Suprapubic skin (tissue), 4 donors: ENCODE measurements around the gene FGD3. TPM values are rescaled to one million over a fixed set of nuclear protein-coding genes. Genes with fewer than 3 reads are reported as not detected.

Source experiments
- DNase-seq, 2 donors: peaks; one replicate each; pipeline ENCODE4 v3.0.0-alpha.2; 2019; ENCODE audit warnings: low spot score in 2 of 2
- H3K27ac ChIP-seq: fragments of 200-600 bp; sonication (generic); one replicate; pipeline ENCODE4 v1.5.1; 2019
- H3K27me3 ChIP-seq: fragments of 200-600 bp; sonication (generic); one replicate; pipeline ENCODE4 v1.5.1; 2019
- H3K36me3 ChIP-seq: fragments of 200-600 bp; sonication (generic); one replicate; pipeline ENCODE4 v1.5.1; 2019
- H3K4me1 ChIP-seq: fragments of 200-600 bp; sonication (generic); one replicate; pipeline ENCODE4 v1.5.1; 2019
- H3K4me3 ChIP-seq: fragments of 200-600 bp; sonication (generic); one replicate; pipeline ENCODE4 v1.5.1; 2019; ENCODE audit warnings: mild to moderate bottlenecking
- H3K9me3 ChIP-seq: fragments of 200-600 bp; sonication (generic); one replicate; pipeline ENCODE4 v1.5.1; 2019
- EP300 ChIP-seq: sonication (generic); formaldehyde crosslinking; IDR thresholded peaks from one replicate; pipeline ENCODE4 v1.6.1; 2017; ENCODE audit warnings: antibody characterized with exemption
- POLR2A ChIP-seq, 2 donors: fragments of 450-650 bp; IDR thresholded peaks; one replicate each; pipeline ENCODE4 v1.6.1; 2017; ENCODE audit warnings: antibody characterized with exemption in 2 of 2, mild to moderate bottlenecking in 2 of 2, moderate library complexity in 2 of 2
- POLR2AphosphoS5 ChIP-seq, 3 donors: sonication (generic); formaldehyde crosslinking; IDR thresholded peaks; one replicate each; pipeline ENCODE4 v1.6.1; 2017; ENCODE audit warnings: antibody characterized with exemption in 3 of 3
- WGBS: methylation state at CpG from one replicate; pipeline ENCODE4 v1.1.5; 2018; 5-methylcytosine and 5-hydroxymethylcytosine counted together
- total RNA-seq, 4 donors: library from RNA; depleted of rRNA; stranded (reverse); fragments of >200 nt; gene quantifications; one replicate each; pipeline ENCODE4 v1.1.0, GENCODE V29; 2016
- TF ChIP-seq, protein P1 (sequence below), 2 donors: fragments of 200-600 bp in 1 of 2; fragments of 450-650 bp in 1 of 2; sonication (generic) in 1 of 2; IDR thresholded peaks; one replicate each; pipeline ENCODE4 v1.5.1; 2016 to 2019; ENCODE audit warnings: antibody characterized with exemption in 2 of 2, mild to moderate bottlenecking in 1 of 2, moderate library complexity in 1 of 2

FGD3 gene
- total RNA-seq, 4 donors from 2014 or later, result 4.6 to 9.2 (median 6.6) TPM

DNA sequence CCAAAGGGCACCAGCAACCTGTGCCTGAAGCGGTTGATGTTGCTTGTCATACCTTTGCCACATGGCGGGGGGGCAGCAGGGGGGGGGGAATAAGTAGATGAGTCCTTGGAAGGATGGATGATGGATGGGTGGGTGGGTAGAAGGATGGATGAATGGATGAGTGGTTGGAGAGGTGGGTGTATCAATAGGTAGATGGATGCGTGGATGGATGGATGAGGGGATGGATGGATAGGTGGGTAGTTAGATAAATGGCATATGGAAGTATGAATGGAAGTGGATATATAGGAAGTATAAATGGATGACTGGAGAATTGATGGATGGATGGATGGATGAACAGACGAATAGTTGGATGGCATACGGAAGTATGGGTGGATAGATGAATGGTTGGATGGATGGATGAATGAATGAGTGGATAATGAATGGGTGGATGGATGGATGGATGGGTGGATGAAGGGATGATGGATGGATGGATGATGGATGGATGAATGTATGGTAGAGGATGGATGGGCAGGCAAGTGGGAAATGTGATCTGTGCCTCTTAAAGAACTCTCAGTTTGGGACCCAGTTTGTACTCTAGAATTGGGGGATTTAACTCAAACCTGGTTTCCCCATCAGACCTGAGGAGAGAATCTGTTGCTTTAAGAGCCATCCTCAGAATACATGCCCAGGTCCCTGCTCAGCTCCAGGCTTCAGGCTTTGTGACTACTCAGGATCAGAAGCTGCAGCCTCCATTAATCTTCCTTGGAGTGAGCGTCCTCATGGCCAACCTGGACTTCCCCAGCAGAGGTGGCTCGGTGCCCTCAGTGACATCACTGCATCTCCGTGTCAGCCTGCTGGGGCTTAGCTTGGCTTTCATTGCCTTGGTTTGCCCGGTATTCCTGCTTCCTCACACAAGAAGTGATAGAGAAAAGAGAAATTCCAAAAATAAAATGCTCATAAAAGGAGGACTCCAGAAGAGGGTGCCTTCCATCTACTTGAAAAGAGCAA, 83.6 kb downstream of the FGD3 start:
- no peaks in the 10 kb centered on the region for H3K9me3 ChIP-seq
- TF ChIP-seq POLR2AphosphoS5 (IDR thresholded peaks at IDR 0.05) (no peak), POLR2A (IDR thresholded peaks at IDR 0.05) (no peak), EP300 (no peak)
- TF ChIP-seq, protein P1, sequence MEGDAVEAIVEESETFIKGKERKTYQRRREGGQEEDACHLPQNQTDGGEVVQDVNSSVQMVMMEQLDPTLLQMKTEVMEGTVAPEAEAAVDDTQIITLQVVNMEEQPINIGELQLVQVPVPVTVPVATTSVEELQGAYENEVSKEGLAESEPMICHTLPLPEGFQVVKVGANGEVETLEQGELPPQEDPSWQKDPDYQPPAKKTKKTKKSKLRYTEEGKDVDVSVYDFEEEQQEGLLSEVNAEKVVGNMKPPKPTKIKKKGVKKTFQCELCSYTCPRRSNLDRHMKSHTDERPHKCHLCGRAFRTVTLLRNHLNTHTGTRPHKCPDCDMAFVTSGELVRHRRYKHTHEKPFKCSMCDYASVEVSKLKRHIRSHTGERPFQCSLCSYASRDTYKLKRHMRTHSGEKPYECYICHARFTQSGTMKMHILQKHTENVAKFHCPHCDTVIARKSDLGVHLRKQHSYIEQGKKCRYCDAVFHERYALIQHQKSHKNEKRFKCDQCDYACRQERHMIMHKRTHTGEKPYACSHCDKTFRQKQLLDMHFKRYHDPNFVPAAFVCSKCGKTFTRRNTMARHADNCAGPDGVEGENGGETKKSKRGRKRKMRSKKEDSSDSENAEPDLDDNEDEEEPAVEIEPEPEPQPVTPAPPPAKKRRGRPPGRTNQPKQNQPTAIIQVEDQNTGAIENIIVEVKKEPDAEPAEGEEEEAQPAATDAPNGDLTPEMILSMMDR (IDR thresholded peaks at IDR 0.05), result no peak
- WGBS, result 86% methylated on average over 9 of the region's 9 CpGs

DNA sequence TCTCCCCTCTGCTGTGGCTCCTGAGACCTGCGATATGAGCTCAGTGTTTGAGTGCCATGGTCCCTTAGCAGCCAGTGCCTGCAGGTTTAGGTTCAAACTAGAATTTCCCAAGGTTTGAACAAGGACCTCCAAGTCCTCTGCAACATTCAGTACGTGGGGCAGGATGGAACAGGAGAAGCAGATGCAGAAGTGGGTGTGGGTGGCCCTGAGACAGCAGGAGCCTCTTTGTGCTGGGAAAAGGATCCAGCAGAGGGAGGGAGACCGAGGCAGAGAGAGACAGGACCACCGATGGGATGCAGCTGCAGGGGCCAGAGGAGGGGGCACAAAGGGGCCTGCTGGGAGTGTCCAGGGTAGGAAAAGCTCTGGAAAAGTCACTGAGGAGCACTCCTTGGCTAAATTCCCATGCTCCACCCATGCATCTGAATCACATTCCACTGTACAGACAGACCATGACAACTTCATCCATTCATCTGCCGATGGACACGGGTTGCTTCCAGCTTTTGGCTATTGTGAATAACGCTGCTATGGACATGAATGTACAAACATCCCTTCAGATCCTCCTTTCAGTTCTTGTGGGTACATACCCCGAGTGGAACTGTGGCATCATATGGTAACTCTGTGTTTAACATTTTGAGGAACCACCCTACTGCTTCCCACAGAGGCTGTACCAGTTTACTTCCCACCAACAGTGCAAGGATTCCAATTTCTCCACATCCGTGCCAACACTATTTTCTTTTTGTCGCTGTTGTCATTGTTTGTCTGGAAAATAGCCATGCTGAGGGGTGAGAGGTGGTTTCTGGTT, 84.5 kb downstream of the FGD3 start:
- no peaks in the 10 kb centered on the region for H3K36me3 ChIP-seq
- WGBS, result 48% methylated on average over 10 of the region's 10 CpGs
- H3K4me1 ChIP-seq, result peaks cover 7% of the 10 kb centered on the region
- no peaks in the 10 kb centered on the region for H3K9me3 ChIP-seq
- TF ChIP-seq, protein P1 (IDR thresholded peaks at IDR 0.05), result no peak
- no peak for TF ChIP-seq POLR2AphosphoS5 (IDR thresholded peaks at IDR 0.05)
- no peak for TF ChIP-seq POLR2A (IDR thresholded peaks at IDR 0.05)
- TF ChIP-seq EP300, result no peak
- no peak for DNase-seq
- H3K4me3 ChIP-seq, result no peak overlapping the region
- H3K27ac ChIP-seq, result no peak overlapping the region
- H3K27me3 ChIP-seq, result no peaks in the 10 kb centered on the region

More for the DNA sequence above, 83.6 kb downstream of the FGD3 start:
- no peaks in the 10 kb centered on the region for H3K27me3 ChIP-seq
- no peaks in the 10 kb centered on the region for H3K36me3 ChIP-seq
- no peak for DNase-seq
- peaks cover 7% of the 10 kb centered on the region for H3K4me1 ChIP-seq
- H3K4me3 ChIP-seq, result no peak overlapping the region
- H3K27ac ChIP-seq, result no peak overlapping the region

DNA sequence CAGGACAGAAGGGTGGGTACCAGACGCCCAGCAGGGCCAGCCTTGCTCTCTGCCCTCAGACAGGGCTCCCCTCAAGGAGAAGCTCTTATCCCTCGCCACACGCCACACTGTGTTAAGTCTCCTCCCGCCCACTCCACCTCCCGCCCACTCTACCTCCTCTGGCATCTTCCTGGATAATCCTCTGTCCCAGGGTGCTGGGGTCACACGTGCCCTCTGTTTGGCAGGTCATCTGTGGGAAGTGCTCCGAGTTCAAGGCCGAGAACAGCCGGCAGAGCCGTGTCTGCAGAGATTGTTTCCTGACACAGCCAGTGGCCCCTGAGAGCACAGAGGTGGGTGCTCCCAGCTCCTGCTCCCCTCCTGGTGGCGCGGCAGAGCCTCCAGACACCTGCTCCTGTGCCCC, 85.2 kb downstream of the FGD3 start:
- no peaks in the 10 kb centered on the region for H3K9me3 ChIP-seq
- no peak for DNase-seq
- TF ChIP-seq EP300 (no peak), POLR2AphosphoS5 (IDR thresholded peaks at IDR 0.05) (no peak), POLR2A (IDR thresholded peaks at IDR 0.05) (no peak)
- TF ChIP-seq, protein P1 (IDR thresholded peaks at IDR 0.05), result no peak
- H3K27me3 ChIP-seq, result no peaks in the 10 kb centered on the region
- H3K36me3 ChIP-seq, result no peaks in the 10 kb centered on the region
- H3K27ac ChIP-seq, result no peak overlapping the region
- no peak overlapping the region for H3K4me3 ChIP-seq
- H3K4me1 ChIP-seq, result peaks cover 7% of the 10 kb centered on the region
- 85% methylated on average over 11 of the region's 12 CpGs for WGBS

DNA sequence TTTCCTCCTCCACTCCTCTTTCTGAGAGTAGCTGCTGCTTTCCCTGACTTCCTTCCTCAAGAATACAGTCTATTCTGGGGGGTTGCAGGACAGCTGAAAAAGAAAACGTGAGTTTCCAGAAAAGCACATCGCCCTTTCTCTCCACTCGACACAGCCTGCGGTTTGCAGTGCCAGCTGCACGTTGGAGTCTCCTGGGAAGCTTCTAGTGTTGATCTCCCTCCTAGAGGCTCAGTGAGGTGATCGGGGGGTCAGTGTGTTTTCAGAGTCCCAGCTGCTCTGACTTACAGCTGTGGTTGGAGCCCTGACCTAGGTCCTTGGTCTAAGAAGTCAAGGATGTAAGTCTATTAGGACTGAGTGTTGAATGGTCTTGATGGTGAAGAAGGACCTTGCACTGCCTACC, 86.2 kb downstream of the FGD3 start:
- Histone ChIP-seq H3K27me3 (no peaks in the 10 kb centered on the region), H3K4me1 (peaks cover 4% of the 10 kb centered on the region), H3K36me3 (no peaks in the 10 kb centered on the region), H3K9me3 (no peaks in the 10 kb centered on the region), H3K4me3 (no peak overlapping the region), H3K27ac (no peak overlapping the region)
- DNase-seq, result no peak
- WGBS, result 72% methylated on average over 6 of the region's 6 CpGs
- no peak for TF ChIP-seq POLR2A (IDR thresholded peaks at IDR 0.05)
- TF ChIP-seq, protein P1 (IDR thresholded peaks at IDR 0.05), result no peak
- TF ChIP-seq POLR2AphosphoS5 (IDR thresholded peaks at IDR 0.05), result no peak
- no peak for TF ChIP-seq EP300
